22Rv1 (cell line): ENCODE data around the gene JMJD7.

ENCODE experiments used
- H3K27ac ChIP-seq: fragments of 450-650 bp; 2 replicates; pipeline ENCODE4 v1.5.1; 2017
- ZFX ChIP-seq: fragments of 450-650 bp; IDR thresholded peaks from 2 replicates; pipeline ENCODE4 v1.6.1; 2017; ENCODE audit warnings: antibody characterized with exemption, borderline replicate concordance
- TF ChIP-seq, protein P1 (sequence below): fragments of 450-650 bp; IDR thresholded peaks from 2 replicates; pipeline ENCODE4 v1.5.1; 2017; ENCODE audit warnings: mild to moderate bottlenecking

Gene JMJD7

DNA sequence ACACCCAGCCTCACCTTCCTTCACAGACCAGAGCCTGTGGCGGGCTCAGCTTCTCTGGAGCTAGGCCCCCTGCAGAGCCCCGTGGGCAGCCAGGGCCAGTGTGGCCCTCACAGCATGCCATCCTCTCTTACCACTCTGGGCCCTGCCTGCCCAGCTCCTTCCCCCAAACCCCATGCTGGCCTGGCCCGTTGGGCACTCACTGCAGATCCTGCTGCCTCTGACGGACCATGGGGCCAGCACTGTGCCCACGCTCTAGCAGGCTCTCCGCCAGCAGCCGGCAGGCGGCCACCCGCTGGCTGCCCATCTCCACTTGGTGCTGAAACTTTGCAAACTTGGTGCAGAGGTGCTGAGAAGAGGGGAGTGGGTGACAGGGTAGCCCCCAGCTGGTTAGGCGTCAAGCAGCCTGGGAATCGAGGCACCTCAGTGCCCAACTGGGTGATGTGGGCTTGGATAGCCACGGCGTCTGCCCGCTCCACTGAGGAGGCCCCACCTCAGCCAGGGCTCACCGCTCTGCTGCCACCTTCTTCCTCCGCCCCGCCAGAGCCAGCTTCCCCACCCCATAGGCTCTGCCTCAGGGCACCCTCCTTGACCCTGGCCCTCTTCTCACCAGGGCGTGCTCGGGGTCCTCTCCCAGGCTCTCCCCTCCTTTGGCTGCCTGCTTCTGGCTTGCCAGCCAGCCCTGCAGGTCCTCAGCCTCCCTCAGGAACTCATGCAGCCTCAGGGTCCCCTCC is 43.4 kb downstream of the JMJD7 start:
- no peak overlapping the region for H3K27ac ChIP-seq

DNA sequence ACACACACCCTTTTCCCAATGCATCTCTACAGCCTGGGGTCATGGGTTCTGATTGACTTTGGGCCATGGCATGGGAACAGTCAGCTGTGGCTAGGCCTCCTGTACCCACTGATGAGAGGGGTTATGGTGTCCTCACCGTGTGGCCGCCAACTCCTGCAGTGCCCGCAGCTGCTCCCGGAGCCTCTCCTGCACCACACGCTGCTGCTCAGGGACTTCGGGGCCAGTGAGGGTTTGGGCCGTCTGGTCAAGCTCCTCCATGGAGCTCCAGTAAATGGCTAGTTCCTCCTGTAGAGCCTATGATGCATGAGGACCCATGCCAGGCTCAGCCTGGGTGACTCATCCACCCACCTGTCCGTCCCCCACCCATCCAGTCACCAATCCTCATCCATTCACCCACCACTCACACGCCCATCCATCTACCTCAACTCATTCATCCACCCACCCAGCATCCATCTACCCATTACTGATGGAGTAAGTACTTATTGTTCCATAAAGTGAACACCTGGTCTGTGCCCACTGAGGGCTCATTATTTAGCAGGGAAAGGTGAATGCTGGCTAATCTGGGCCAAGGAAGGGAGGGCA is 44.4 kb downstream of the JMJD7 start:
- no peak overlapping the region for H3K27ac ChIP-seq
- TF ChIP-seq, protein P1, sequence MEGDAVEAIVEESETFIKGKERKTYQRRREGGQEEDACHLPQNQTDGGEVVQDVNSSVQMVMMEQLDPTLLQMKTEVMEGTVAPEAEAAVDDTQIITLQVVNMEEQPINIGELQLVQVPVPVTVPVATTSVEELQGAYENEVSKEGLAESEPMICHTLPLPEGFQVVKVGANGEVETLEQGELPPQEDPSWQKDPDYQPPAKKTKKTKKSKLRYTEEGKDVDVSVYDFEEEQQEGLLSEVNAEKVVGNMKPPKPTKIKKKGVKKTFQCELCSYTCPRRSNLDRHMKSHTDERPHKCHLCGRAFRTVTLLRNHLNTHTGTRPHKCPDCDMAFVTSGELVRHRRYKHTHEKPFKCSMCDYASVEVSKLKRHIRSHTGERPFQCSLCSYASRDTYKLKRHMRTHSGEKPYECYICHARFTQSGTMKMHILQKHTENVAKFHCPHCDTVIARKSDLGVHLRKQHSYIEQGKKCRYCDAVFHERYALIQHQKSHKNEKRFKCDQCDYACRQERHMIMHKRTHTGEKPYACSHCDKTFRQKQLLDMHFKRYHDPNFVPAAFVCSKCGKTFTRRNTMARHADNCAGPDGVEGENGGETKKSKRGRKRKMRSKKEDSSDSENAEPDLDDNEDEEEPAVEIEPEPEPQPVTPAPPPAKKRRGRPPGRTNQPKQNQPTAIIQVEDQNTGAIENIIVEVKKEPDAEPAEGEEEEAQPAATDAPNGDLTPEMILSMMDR = no peak
- TF ChIP-seq ZFX = no peak

More for the DNA sequence above, 43.4 kb downstream of the JMJD7 start:
- TF ChIP-seq, protein P1 = no peak
- no peak for TF ChIP-seq ZFX

DNA sequence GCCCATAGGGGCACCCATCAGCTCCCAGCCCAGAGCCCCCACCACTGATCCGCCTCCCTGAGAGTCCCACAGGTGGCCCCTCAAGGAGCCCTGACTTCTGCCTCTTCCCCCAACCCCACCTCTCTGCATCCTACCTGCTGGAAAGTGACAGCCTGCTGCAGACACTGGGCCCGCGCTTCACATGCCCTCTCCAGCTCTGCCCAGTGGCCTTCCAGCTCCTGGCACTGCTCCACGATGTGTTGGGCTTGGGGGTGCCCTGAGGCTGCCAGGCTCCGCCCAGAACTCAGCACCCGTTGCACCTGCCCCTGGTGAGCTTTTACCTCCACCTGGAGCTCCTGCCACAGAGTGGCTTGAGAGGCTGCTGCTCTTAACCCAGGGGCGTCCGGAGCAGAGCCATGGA is 45.8 kb downstream of the JMJD7 start:
- TF ChIP-seq ZFX = no peak
- TF ChIP-seq, protein P1 = no peak
- H3K27ac ChIP-seq = no peak overlapping the region

DNA sequence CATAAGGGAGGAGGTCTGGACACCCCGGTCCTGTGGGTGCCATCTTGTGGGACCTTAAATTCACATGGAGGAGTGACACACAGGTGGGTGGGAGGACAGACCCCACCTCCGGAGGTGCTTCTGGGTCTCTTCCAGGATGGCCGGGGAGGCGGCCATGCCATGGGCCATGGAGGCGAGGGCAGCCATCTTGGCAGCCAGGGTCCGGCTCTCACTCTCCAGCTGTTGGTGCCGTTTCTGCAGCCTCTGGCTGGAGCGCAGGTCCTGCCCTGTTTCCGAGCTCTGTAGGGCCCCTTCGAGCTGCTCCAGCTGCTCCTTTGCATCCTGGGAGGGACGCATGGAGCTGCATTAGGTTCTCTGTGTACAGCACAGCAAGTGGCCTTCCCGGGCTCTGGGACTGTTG is 46.8 kb downstream of the JMJD7 start:
- TF ChIP-seq ZFX = no peak
- TF ChIP-seq, protein P1 = no peak
- no peak overlapping the region for H3K27ac ChIP-seq

DNA sequence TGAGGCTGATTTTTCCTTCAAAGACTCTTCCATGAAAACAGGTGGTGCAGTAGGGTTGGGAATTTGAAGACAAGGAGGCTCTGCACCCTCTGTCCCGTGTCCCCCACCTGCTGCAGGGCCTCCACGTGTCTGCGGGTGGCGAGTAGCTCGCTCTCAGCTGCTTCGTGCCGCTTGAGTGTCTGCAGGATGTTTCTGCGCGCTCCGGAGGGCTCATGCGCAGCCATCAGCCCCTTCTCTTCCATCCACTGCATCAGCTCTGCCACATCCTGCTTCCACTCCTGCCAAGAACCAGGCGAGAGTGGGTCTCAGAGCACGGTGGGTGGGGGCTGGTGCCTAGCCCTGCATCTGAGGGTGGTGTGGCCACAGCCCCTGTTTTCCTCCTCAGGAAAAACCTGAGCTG is 48.1 kb downstream of the JMJD7 start:
- TF ChIP-seq, protein P1 = no peak
- TF ChIP-seq ZFX = no peak
- H3K27ac ChIP-seq = no peak overlapping the region

DNA sequence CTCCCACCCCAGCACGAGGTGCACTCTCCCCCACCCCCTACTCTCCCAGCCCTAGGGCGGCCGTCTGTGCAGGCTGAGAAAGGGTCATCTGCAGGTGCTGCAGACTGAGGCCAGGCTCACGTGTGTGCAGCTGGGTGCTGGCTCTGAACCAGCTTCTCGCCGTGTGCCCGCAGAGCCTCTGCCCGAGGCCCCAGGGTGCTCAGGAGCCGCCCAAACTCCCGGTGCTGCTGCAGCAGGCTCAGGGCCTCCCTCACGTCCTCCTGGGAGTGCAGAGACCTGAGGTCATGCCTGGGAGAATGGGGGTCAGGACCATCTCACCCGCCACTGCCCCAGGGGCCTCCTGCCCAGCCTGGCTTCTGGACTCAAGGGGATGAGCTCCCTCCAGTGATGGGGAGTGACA is 48.8 kb downstream of the JMJD7 start:
- TF ChIP-seq, protein P1 = no peak
- TF ChIP-seq ZFX = no peak
- H3K27ac ChIP-seq = no peak overlapping the region

DNA sequence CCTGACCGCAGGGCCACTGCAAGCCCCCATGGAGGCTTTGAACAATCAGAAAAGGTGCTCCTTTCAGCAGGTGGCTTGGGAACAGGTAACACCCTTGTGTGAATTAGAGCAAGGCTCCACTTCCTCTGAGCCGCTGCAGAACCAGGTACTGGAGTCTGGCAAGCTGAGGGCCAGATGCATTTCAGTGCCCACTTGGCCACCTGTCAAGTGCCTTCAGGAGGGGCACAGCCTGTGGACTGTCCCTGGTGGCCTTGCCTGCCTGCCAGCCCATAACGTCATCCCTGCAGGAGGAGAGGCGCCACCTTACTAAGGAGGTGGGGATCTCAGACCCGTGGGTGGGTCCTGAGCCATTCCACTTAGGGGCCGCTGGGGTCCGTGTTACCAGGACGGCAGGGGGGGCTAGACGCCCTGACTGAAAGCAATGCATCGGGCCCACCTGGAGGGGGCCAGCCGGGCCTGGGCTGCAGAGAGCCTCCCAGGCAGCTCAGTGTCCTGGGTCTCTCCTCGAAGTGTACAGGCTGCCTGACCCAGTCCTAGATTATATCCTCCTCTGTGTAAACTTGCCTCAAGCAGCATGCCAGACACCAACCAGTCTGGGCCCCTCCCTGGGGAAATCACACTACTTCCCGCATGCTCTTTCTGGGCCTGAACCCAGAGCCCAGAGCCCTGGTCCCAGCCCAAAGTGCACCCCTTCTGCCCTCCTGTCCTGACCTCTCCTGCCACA is 49.9 kb downstream of the JMJD7 start:
- TF ChIP-seq ZFX = no peak
- TF ChIP-seq, protein P1 = no peak
- no peak overlapping the region for H3K27ac ChIP-seq
